ENCODE results near the gene RHBDD1.
A peak's percentile ranks its signal among the peaks of the same experiment; 100 is the strongest.
"Not testable (repeated sequence)": the region's sequence is repeated elsewhere in the genome, so short reads cannot be mapped to it uniquely, and the experiment has no call there.

RHBDD1 gene

DNA sequence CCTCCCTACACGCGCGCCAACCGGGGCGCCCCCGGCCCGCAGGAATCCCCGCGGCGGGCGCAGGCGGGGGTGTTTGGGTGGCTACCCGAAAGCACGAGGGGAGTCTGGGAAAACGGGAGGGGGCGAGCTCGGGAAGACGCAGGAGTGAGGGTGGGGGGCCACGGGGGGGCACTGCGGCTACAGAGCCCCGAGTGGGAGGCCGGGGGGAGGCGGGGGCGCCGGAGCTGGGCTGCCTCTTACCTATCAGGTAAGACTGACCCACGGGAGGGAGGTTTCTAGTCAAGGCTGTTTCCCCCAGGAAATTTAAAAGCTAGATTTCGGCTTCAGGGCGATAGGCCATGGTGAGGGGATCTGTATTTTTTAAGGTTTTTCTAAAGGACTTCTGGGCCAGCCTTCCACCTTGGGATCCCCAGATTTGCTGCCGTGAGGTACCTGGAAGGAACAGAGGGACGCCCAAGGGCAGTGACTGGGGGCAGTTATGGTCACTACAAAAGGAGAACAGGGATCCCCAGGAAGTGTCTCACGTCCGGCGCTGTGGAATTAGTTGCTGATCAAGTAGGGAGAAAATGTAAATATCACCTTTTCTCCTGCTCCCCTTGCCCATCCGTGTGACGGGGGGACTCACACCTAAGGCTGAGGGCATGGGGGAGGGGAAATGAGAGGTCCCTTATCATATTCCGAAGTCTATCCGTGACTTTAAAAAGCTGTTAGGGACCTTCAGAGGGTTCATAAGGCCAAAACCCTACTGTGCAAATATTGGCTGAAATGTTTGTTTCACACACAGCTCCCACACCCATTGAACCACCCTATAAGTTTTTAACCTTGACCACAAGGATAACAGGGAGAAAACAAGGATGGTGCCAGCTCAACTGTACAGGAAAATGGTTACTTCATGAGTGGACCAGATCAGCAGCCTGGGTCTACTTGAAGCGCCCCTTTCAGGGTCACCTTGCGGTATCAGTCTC lies 35.6 kb upstream of the RHBDD1 start:
- DNase-seq (ENCODE audit: low spot score) = no peak

DNA sequence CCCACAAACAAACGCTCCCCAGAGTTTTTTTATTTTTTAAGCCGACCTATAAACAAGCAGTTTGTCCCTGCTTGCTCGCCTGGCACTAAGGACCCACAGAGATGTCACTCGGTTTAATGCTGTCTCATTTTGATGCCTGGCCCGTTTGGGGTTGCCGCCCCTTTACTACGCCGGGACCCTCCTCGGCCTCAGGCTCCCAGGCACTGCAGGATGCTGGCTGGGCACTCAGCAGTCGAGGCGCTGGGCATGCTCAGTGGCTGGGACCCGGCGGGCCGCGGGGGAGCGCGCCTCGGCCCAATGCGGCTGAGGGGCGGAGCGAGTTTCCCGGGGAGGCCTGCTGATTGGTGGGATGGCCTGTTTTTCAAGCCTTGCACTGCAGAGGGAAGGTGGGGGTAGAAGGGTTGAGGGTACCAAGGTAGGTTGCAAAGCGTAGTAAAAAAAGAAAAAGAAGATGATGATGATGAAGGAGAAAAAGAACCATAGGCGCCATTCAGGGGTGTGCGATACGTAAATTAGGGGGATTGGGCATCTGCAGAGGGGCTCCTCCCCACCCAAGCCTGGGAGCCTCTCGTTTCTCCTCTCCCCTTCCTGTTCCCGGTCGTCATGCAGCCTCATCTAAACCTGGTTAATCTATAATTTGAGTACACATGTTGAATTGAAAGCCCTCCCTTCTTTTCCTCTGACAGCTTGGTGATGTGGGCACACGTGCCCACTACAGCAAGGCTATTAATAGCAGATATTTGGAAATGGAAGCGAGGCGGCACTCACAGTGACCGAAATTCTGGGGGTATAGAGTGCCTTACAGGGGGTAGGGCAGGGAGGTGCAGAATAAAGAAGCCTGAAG lies 34.7 kb upstream of the RHBDD1 start:
- DNase-seq (ENCODE audit: low spot score) = peak; percentile 78

DNA sequence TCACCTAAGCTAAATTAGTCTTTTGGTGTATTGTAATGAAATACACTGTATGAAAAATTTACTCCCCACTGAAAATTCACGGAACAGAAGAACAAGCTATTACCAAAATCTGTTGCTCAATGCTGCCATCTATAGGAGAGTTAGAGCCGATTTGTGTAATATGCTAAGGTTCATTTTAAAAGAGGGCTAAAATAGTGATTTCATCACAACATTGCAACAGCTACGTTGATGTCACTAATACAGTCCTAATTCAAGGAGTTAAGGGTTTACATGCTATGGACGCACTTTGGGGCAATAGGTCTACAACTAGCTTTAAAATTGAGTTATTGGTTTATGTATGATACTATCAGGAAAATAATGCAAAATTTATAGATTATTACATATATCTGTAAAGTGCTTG lies 33.3 kb upstream of the RHBDD1 start:
- DNase-seq (ENCODE audit: low spot score) = peak; percentile 75

DNA sequence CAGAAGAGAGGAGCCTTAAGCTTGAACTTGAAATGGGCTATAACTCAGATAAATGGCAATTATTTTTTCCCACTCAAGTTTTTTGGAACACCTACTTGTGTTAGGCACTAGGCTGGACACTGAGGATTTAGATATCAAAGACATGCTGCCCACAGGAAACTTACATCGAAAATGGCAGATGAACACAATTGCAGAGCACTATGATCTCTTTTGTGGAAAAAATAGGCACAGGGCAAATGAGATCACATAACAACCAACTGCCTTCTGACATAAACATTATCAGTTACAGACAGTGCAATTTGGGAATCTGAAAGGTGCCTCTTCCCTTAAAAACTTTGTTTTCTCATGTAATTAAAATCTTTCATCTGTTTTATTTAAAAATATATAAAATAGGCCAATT lies 32.4 kb upstream of the RHBDD1 start:
- DNase-seq (ENCODE audit: low spot score) = no peak

DNA sequence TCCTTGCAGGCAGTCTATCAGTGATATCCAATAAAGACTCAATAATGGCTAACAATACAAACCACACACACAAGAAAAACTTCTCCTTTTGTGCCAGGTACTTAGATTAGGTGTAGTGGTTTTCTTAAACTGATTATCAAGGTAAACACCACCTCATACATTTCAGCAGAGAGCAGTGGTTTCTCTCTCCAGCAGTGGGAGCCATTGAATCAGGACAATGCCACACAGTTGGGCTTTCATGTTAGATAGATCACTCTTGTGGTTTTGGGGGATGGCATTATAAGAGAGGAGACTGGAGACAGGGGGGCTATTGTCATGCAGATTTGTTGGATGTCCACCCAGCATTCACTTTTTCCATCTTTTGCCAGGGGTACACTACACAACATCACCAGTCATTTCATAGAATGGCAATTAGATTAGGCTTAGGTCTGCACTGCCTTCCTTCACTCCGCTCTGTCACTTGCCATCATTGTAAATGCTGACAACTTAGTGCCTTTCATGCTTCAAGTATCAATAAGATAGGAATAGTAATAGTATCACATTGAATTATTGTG lies 22.6 kb upstream of the RHBDD1 start:
- DNase-seq (ENCODE audit: low spot score) = no peak

DNA sequence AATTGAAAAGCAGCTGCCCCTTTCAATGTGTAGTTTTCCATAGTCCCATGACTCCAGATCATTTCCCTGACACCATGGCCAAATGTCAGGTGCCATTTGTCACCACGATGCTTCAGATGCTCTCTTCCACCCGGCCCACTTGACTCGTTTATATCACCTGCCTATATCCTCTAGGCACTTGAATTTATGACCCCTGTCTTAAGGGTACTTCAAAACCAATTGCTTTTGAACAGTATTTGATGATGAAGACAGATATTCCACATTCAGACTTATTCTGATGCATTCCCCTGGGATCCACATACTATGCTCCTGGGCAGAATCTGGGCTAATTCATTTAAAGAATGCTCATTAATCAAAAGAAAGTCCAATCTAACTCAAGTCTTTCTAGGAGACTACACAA lies 16.9 kb upstream of the RHBDD1 start:
- no peak for DNase-seq (ENCODE audit: low spot score)

DNA sequence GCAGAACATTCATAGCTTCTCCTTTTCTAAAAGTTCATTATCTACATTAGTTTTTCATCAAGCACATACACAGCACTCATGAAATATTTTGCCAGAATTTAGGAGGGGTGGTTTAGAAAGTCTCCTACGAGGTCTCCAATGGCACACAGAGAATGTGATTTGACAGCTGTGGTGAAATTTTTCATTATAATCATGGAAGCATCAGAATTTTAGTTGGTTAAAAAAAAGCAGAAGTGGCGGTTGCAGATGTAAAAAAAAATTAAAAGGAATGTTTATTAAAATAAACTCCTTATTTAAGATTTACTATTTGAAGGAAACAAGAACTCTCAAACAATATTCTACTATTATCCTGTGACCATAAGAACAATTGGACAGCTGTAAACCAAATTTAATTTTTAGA lies 10.8 kb upstream of the RHBDD1 start:
- no peak for DNase-seq (ENCODE audit: low spot score)

DNA sequence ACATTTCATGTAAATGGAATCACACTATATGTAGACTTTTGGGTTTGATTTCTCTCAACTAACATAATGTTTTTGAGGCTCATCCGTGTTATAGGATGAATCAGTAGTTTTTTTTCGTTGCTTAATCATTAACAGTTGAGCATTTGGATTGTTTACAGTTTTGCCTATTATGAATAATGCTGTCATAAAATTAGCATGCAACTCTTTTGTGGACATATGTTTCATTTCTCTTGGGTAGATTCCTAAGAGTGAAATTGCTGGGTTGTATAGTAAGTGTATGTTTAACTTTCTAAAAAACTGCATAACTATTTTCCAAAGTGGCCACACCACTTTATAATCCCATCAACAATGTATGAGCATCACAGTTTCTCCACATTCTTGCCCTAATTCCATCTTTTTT lies 7.7 kb upstream of the RHBDD1 start:
- no peak for DNase-seq (ENCODE audit: low spot score)

DNA sequence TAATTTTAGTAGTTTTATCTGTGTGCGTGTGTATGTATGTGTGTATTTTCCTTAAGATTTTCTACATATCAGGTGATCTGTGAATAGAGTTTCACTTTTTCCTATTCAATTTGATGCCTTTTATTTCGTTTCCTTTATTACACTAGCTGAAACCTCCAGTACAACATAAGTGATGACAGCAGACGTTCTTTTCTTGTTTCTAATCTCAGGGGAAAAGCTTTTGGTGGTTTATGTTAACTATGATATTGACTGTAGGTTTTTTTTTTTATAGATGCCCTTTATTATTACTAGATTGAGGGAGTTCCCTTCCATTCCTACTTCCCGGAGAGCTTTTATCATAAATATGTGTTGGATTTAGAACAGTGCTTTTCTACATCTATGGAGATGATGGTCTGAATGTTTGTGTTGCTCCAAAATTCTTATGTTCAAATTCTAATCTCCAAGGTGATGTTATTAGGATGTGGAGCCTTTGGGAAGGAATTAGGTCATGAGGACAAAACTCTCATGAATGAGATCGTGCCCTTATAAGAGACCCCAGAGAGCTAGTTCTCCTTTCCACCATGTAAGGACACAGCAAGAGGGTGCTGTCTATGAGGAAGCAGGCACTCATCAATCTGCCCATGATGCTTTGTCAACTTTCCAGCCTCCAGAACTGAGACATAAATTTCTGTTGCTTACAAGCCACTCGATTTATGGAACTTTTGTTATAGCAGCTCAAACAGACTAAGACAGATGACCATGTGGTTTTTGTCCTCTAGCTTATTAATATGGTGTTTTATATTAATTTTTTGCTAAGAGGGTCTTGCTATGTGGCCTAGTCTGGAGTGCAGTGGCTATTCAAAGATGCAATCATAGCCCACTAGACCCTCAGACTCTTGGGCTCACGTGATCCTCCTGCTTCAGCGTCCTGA lies 5.9 kb upstream of the RHBDD1 start:
- no peak for DNase-seq (ENCODE audit: low spot score)

DNA sequence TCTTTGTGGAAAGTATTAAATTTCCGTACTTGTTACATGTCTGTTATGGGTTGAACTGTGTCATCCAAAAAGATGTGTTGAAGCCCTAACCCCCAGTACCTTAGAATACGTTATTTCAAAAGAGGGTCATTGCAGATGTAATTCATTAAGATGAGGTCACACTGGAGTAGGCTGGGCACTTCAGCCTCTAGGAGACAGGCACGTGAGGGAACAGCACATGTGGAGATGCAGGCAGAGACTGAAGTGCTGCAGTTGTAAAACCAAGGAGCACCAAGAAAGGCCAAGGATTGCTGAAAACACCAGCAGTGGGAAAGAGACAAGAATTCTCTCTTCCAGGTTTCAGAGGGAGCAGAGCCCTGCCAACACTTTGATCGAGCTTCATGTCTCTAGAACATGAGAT lies 4.6 kb upstream of the RHBDD1 start:
- no peak for DNase-seq (ENCODE audit: low spot score)

DNA sequence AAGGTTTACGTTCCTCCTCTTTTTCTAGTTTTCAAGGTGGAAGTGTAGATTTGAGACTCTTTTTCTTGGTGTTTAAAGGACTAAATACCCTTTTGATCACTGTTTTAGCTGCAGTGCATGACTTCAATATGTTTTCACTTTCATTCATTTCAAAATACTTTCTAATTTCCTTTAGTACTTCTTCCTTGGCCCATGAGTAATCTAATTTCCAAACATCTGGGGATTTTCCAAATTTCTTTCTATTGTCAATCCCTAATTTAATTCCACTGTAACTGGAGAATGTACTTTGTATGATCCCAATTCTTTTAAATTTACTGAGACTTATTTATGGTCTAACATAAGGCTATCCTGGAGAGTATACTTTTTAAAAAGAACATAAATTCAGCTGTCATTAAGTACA lies 3.8 kb upstream of the RHBDD1 start:
- no peak for DNase-seq (ENCODE audit: low spot score)

DNA sequence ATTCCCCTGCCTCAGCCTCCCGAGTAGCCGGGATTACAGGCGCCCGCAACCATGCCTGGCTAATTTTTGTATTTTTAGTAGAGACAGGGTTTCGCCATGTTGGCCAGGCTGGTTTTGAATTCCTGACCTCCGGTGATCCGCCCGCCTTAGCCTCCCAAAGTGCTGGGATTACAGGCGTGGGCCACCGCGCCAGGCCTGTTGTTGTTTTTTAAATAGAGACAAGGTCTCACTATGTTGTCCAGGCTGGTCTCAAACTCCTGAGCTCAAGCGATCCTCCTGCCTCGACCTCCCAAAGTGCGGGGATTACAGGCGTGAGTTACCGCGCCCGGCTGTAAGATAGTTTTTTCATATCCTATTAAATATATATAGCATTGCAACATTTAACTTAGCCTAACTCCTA lies 974 bp upstream of the RHBDD1 start:
- not testable (repeated sequence) for DNase-seq (ENCODE audit: low spot score)

DNA sequence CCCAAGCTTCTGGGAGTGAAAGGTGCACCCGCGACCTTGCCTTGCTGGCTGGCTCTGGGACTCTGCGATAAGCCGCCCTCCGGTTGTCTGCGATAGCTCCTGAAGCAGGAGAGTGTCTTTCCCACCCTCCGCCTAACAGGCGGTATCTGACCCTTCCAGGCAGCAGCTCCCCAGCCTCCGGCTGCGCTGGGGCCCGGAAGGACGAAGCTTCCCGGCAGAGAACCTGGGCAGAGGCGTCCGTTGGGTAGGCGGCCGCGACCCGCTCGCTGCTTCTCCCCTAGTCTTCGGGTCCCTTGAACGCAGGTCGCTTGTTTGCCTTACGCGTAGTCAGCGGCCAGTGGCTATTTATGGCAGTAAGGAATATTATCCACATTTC lies 446 bp upstream of the RHBDD1 start:
- DNase-seq (ENCODE audit: low spot score) = no peak

DNA sequence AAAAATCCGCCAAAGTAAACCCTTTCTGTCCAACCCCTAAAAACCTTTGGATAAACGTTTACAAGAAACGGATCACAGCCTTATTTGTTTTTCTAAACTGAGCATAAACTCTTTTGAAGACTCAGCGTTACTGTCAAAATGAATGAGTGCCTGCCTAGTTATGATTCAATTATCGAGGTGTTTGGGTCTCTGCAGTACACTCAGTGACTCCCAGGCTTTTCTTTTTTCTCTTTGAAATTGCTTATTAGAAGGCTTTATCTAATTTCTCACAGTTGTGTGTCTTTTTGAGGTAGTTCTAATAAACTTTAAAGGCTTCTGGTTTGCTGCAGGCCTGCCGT lies 663 bp downstream of the RHBDD1 start:
- DNase-seq (ENCODE audit: low spot score) = no peak

DNA sequence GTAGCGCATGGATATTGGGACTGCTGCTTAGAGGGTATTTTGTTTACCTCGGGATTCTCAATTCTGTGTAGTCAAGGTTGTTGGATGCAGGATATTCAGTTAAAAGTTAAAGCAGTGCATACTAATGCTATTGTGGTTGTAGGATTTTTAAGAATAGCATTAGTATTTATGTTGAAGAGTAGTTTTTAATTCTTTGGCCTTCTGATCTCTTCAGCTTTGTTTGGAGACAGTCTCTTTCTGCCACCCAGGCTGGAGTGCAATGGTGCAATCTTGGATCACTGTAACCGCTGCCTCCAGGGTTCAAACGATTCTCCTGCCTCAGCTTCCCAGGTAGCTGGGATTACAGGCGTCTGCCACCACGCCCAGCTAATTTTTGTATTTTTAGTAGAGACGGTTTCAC lies 1.5 kb downstream of the RHBDD1 start:
- no peak for DNase-seq (ENCODE audit: low spot score)

DNA sequence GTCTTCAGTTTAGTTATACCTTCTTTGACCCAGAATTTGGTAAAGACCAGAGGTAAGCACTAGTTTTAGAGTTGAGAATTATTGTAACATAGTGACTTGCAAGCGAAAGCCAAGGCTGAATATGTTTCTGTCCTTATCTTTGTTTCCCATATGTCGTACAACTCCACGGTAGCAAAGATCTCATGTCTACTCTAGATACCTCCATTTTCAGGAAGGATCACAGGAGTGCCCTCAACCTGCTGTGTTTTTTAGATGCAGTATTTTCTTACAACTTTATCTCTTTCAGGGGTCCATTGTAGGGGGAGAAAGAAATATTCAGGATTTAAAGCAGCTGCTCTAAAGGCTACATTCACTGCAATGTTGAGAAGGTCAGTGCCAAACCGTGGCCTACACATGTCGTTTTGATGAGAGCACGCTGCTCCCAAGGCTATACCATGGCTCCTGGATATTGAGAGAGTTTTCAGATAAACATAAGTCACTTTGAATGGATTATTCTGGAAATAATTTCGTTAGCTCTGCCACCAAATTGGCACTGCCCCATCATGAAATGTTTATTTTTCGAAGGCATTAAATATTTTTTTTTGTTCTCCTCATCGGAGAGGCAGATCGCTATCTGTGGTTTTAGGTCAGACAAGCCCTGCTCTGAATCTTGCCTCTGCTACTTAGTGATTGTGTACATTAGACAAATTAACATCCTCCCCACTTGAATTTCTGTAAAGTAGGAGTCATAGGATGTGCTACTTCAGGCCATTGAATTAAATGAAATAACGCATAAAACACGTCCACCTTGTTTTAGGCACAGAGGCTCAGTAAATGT lies 2.1 kb downstream of the RHBDD1 start:
- DNase-seq (ENCODE audit: low spot score) = no peak

DNA sequence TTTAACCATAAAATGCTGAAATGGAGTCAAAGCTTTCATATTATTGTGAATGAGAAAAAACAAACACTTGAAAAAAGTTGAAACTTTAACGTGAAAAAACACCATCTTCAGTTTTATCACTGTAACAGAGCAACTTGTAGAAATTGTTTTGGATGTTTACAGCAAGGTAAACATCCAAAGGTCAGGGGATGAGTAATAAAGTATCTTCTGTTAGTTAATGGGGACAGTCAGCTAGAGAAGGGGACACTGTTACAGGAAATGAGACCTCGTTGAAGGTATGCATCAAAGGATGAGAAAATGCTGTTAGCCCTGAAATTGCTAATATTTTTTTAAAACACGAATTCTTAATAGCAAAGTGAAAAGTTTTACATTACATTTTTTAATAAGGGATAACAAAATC lies 2.9 kb downstream of the RHBDD1 start:
- peak; percentile 12 for DNase-seq (ENCODE audit: low spot score)

DNA sequence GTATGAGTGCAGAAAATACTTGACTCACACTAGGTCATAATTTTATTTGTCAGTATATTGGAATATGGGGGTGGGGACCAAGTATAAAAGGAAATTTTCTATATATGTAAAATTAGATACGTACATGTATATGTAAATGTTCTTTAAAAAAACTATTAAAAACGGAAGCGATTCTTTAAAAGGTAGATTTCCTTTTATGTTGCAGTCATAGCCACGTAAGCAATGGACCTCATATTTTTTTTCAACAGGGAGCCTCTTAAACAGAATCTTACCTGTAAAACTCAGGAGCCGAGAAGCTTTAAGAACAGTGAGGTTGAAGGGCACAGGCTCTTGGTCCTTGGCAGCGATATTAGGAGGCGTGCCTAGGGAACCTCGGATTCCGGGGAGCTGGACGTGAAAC lies 3.3 kb downstream of the RHBDD1 start:
- no peak for DNase-seq (ENCODE audit: low spot score)

DNA sequence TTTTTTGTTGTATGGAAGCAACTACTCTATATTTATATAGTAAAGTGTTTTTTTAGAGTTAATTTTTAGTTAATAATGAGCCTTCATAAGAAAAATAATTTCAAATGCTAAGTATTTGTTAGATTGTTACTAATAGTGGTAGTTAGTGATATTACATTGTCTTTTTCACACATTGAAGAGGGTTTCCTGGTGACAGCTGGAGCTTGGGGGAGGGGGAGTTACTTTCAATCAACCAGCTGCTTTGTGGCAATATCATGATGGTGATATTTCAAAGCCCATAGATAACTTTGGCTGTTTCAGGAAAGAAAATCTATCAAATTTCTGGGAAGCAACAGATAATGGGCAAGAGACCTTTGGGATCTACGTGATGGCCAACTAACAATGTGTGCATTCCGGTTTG lies 4.1 kb downstream of the RHBDD1 start:
- no peak for DNase-seq (ENCODE audit: low spot score)

DNA sequence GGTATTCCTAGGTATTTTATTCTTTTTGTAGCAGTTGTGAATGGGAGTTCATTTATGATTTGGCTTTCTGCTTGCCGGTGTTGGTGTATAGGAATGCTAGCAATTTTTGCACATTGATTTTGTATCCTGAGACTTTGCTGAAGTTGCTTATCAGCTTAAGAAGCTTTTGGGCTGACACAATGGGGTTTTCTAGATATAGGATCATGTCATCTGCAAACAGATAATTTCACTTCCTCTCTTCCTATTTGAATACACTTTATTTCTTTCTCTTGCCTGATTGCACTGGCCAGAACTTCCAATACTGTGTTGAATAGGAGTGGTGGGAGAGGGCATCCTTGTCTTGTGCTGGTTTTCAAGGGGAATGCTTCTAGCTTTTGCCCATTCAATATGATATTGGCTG lies 7.1 kb downstream of the RHBDD1 start:
- not testable (repeated sequence) for DNase-seq (ENCODE audit: low spot score)
